Keratinocyte (primary cell): ENCODE measurements around the gene MEAK7. TPM values are rescaled to one million over a fixed set of nuclear protein-coding genes. Genes with fewer than 3 reads are reported as not detected.

Source experiments
- DNase-seq: peaks from one replicate; pipeline ENCODE4 v3.0.0-alpha.2; 2011; ENCODE audit warnings: low read depth, missing footprints, low spot score
- FAIRE-seq: peaks from 2 replicates; lab custom pipeline; 2011; peaks lifted over from hg19 to GRCh38; lab: Jason Lieb, UNC
- H2AFZ ChIP-seq: 2 replicates; pipeline ENCODE4 v1.6.0; 2012; ENCODE audit warnings: low read length, control low read depth, inconsistent platforms; ENCODE audit not compliant: control insufficient read depth
- H3K27ac ChIP-seq: 2 replicates; pipeline ENCODE4 v1.5.1; 2011; ENCODE audit warnings: low read length; ENCODE audit not compliant: control insufficient read depth, insufficient read depth
- H3K27me3 ChIP-seq: 3 replicates; pipeline ENCODE4 v1.6.0; 2011; ENCODE audit warnings: low read length; ENCODE audit not compliant: control insufficient read depth, insufficient read depth; ENCODE audit errors: extremely low read depth
- H3K36me3 ChIP-seq, 2 experiments: 2 replicates in 1 of 2; 3 replicates in 1 of 2; pipeline ENCODE4 v1.5.1; 2011; ENCODE audit warnings: low read length in 2 of 2, mild to moderate bottlenecking in 1 of 2; ENCODE audit not compliant: control insufficient read depth in 2 of 2, insufficient read depth in 2 of 2; ENCODE audit errors: extremely low read depth in 1 of 2
- H3K4me1 ChIP-seq: 3 replicates; pipeline ENCODE4 v1.5.1; 2011; ENCODE audit warnings: low read length; ENCODE audit not compliant: control insufficient read depth, insufficient read depth; ENCODE audit errors: extremely low read depth
- H3K4me2 ChIP-seq: 3 replicates; pipeline ENCODE4 v1.6.0; 2011; ENCODE audit warnings: low read depth, low read length; ENCODE audit not compliant: control insufficient read depth, insufficient read depth; ENCODE audit errors: extremely low read depth
- H3K4me3 ChIP-seq, 3 experiments: fragments of 200-600 bp in 1 of 3; sonication (generic) in 1 of 3; 2 replicates in 2 of 3; 3 replicates in 1 of 3; pipeline ENCODE4 v1.5.1; 2011 to 2016; ENCODE audit warnings: low read length in 3 of 3, mild to moderate bottlenecking in 3 of 3, control low read depth in 2 of 3, inconsistent platforms in 1 of 3, low read depth in 1 of 3, mixed read lengths in 1 of 3, mixed run types in 1 of 3, moderate library complexity in 1 of 3; ENCODE audit not compliant: control insufficient read depth in 2 of 3, insufficient read depth in 2 of 3; ENCODE audit errors: extremely low read depth in 1 of 3
- H3K79me2 ChIP-seq: 2 replicates; pipeline ENCODE4 v1.6.0; 2012; ENCODE audit warnings: low read length; ENCODE audit not compliant: control insufficient read depth, insufficient read depth
- H3K9ac ChIP-seq: 3 replicates; pipeline ENCODE4 v1.6.0; 2011; ENCODE audit warnings: low read length; ENCODE audit not compliant: control insufficient read depth, insufficient read depth; ENCODE audit errors: extremely low read depth
- H3K9me1 ChIP-seq: 3 replicates; pipeline ENCODE4 v1.6.0; 2011; ENCODE audit warnings: low read length; ENCODE audit not compliant: control insufficient read depth, insufficient read depth; ENCODE audit errors: extremely low read depth
- H3K9me3 ChIP-seq: 2 replicates; pipeline ENCODE4 v1.5.1; 2012; ENCODE audit warnings: low read depth, low read length; ENCODE audit not compliant: control insufficient read depth
- H4K20me1 ChIP-seq: 3 replicates; pipeline ENCODE4 v1.6.0; 2011; ENCODE audit warnings: low read length; ENCODE audit not compliant: control insufficient read depth, insufficient read depth; ENCODE audit errors: extremely low read depth
- CTCF ChIP-seq, 3 experiments: IDR thresholded peaks in 1 of 3; conservative IDR thresholded peaks in 1 of 3; optimal IDR thresholded peaks in 1 of 3; 2 replicates in 2 of 3; 3 replicates in 1 of 3; pipeline versions ENCODE3 to v1.5.1; 2011; ENCODE audit warnings: low read length in 3 of 3, mild to moderate bottlenecking in 3 of 3, moderate library complexity in 2 of 3, control low read depth in 1 of 3, inconsistent platforms in 1 of 3; ENCODE audit not compliant: insufficient read depth in 2 of 3; ENCODE audit errors: extremely low read depth in 1 of 3
- EZH2 ChIP-seq: IDR thresholded peaks from one replicate; pipeline ENCODE4 v1.6.1; 2012; ENCODE audit warnings: inconsistent platforms, mild to moderate bottlenecking, low read length, moderate library complexity
- dilution Hi-C: fragments of 300-500 bp; cut with MboI; formaldehyde crosslinking; loops from one replicate; pipeline ENCODE4 v1.7.0; 2020; ENCODE audit warnings: low sequenced_read_pairs; ENCODE audit not compliant: extremely low pct_ligation_motif_present
- polyA plus RNA-seq, 5 experiments: library from polyadenylated mRNA; depleted of rRNA in 3 of 5; stranded (reverse) in 3 of 5; stranded (forward) in 1 of 5; unstranded in 1 of 5; fragments of >200 nt; gene quantifications; 1 replicate in 1 of 5; 2 replicates in 3 of 5; 3 replicates in 1 of 5; pipeline versions ENCODE4 v1.2.1 to v1.2.3, GENCODE V29; 2011 to 2012; ENCODE audit warnings: missing spikeins in 2 of 5, low read depth in 1 of 5, low replicate concordance in 1 of 5

MEAK7 gene
- polyA plus RNA-seq, 1 donor (not counting 4 experiments of a cell fraction or from before 2014, with no cell fraction given), result 81.0 TPM

GRCh38 chr16:84511180-84511800 is 6.8 kb upstream of the MEAK7 start:
- Histone ChIP-seq H3K4me1 (peaks cover 6% of the 10 kb centered on the region), H3K9ac (peak overlapping the region; percentile 18), H4K20me1 (no peaks in the 10 kb centered on the region), H3K27ac (no peak overlapping the region), H3K27me3 (no peaks in the 10 kb centered on the region), H3K9me1 (no peaks in the 10 kb centered on the region), H3K79me2 (no peaks in the 10 kb centered on the region), H3K36me3 (no peaks in the 10 kb centered on the region), H3K4me3 (peak overlapping the region in 1 of 3 experiments; percentile 31), H2AFZ (peak overlapping the region; percentile 91), H3K9me3 (no peaks in the 10 kb centered on the region), H3K4me2 (peak overlapping the region; percentile 67)
- dilution Hi-C loops, result no loop called here
- no peak for TF ChIP-seq EZH2
- TF ChIP-seq CTCF (optimal IDR thresholded peaks at IDR 0.05 in 1 of 3, IDR thresholded peaks at IDR 0.05 in 1 of 3, conservative IDR thresholded peaks at IDR 0.05 in 1 of 3; ENCODE audit: extremely low read depth in 1 of 3, insufficient read depth in 2 of 3, low read length in 3 of 3), result peak; percentile 85 to 94 (median 92)
- no peak for DNase-seq
- FAIRE-seq, result peak; percentile 79

- H3K9ac ChIP-seq, result no peak overlapping the region
- H3K4me3 ChIP-seq, result no peak overlapping the region
- no peaks in the 10 kb centered on the region for H4K20me1 ChIP-seq
- no peaks in the 10 kb centered on the region for H3K9me3 ChIP-seq
- H2AFZ ChIP-seq, result no peak overlapping the region
- H3K79me2 ChIP-seq, result peaks cover 2% of the 10 kb centered on the region
- DNase-seq (no peak), FAIRE-seq (no peak)
- H3K9me1 ChIP-seq, result no peaks in the 10 kb centered on the region
- TF ChIP-seq EZH2, result no peak
- TF ChIP-seq CTCF (optimal IDR thresholded peaks at IDR 0.05 in 1 of 3, IDR thresholded peaks at IDR 0.05 in 1 of 3, conservative IDR thresholded peaks at IDR 0.05 in 1 of 3; ENCODE audit: extremely low read depth in 1 of 3, insufficient read depth in 2 of 3, low read length in 3 of 3), result no peak
- no peak overlapping the region for H3K4me2 ChIP-seq
- dilution Hi-C loops, result no loop called here
- no peaks in the 10 kb centered on the region for H3K36me3 ChIP-seq
- peaks cover 21% of the 10 kb centered on the region for H3K4me1 ChIP-seq
- H3K27me3 ChIP-seq, result no peaks in the 10 kb centered on the region
- H3K27ac ChIP-seq, result no peak overlapping the region
Measured at GRCh38 chr16:84509032-84509950, 4.8 kb upstream of the MEAK7 start.
